HG03066 (cell line): ENCODE data around the gene PDGFB.

Experiments
- ATAC-seq: cut with Tn5 transposase; IDR thresholded peaks from one replicate; pipeline ENCODE4 v1.9.1; 2021; ENCODE audit warnings: low read depth; ENCODE audit not compliant: unreplicated experiment

Gene PDGFB

GRCh38 chr22:39255449-39256185 lies 10.8 kb upstream of the PDGFB start:
- ATAC-seq, result no peak

GRCh38 chr22:39254789-39255298 lies 10.1 kb upstream of the PDGFB start:
- peak; percentile 50 for ATAC-seq

- ATAC-seq, result no peak
Measured at GRCh38 chr22:39254122-39254521, 9.3 kb upstream of the PDGFB start.

- ATAC-seq, result no peak
Measured at GRCh38 chr22:39253435-39254070, 8.8 kb upstream of the PDGFB start.

- ATAC-seq, result no peak
Measured at GRCh38 chr22:39252461-39253434, 8.0 kb upstream of the PDGFB start.

- ATAC-seq, result no peak
Measured at GRCh38 chr22:39251762-39252460, 7.1 kb upstream of the PDGFB start.

GRCh38 chr22:39250838-39251237 lies 6.1 kb upstream of the PDGFB start:
- ATAC-seq, result no peak

GRCh38 chr22:39250131-39250530 lies 5.3 kb upstream of the PDGFB start:
- ATAC-seq, result no peak

- ATAC-seq, result no peak
Measured at GRCh38 chr22:39249086-39249704, 4.4 kb upstream of the PDGFB start.

GRCh38 chr22:39248254-39248653 lies 3.5 kb upstream of the PDGFB start:
- ATAC-seq, result no peak

- no peak for ATAC-seq
Measured at GRCh38 chr22:39247361-39247760, 2.6 kb upstream of the PDGFB start.

- no peak for ATAC-seq
Measured at GRCh38 chr22:39246690-39247332, 2.0 kb upstream of the PDGFB start.

GRCh38 chr22:39246217-39246616 lies 1.4 kb upstream of the PDGFB start:
- no peak for ATAC-seq

- ATAC-seq, result no peak
Measured at GRCh38 chr22:39245130-39246039, 603 bp upstream of the PDGFB start.

GRCh38 chr22:39244136-39244495 lies 666 bp downstream of the PDGFB start:
- no peak for ATAC-seq

GRCh38 chr22:39243439-39244135 lies 1.2 kb downstream of the PDGFB start:
- no peak for ATAC-seq

GRCh38 chr22:39242595-39243438 lies 2.0 kb downstream of the PDGFB start:
- ATAC-seq, result no peak
